Loucy (cell line): ENCODE data around the gene KRAS.

Experiments used
- EZH2phosphoT487 ChIP-seq: fragments of 200-600 bp; IDR thresholded peaks from 2 replicates; pipeline ENCODE4 v1.6.1; 2018; ENCODE audit warnings: antibody characterized with exemption, mild to moderate bottlenecking, moderate library complexity, borderline replicate concordance
- TF ChIP-seq, protein P1 (sequence below): fragments of 200-600 bp; sonication (generic); conservative IDR thresholded peaks from 2 replicates; pipeline ENCODE4 v1.5.1; 2014; ENCODE audit warnings: mild to moderate bottlenecking, antibody characterized with exemption, low read length

DNA sequence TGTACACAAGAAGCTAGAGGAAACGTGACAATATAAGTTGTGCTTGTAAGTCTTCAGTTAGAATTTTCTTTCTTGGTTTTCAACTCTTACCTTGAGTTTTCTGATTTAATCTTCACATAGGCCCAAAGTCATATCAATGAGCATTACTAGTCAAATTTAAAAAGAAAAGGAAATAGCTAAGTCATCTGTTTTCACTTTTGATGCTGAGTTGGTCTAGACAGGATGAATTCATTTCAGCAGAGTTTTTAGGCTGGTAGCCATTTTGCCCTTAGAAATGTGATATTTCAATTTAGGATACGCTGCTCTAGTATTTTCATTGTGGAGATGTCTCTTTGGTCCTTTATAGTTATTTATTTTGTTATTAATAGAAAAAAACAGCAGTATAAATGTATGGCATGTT, 44.6 kb upstream of the KRAS start:
- no peak for TF ChIP-seq EZH2phosphoT487
- TF ChIP-seq, protein P1, sequence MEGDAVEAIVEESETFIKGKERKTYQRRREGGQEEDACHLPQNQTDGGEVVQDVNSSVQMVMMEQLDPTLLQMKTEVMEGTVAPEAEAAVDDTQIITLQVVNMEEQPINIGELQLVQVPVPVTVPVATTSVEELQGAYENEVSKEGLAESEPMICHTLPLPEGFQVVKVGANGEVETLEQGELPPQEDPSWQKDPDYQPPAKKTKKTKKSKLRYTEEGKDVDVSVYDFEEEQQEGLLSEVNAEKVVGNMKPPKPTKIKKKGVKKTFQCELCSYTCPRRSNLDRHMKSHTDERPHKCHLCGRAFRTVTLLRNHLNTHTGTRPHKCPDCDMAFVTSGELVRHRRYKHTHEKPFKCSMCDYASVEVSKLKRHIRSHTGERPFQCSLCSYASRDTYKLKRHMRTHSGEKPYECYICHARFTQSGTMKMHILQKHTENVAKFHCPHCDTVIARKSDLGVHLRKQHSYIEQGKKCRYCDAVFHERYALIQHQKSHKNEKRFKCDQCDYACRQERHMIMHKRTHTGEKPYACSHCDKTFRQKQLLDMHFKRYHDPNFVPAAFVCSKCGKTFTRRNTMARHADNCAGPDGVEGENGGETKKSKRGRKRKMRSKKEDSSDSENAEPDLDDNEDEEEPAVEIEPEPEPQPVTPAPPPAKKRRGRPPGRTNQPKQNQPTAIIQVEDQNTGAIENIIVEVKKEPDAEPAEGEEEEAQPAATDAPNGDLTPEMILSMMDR = no peak
